HG02973 (cell line): ENCODE data around the gene GOLGA8S.
"Not testable (repeated sequence)": the region's sequence is repeated elsewhere in the genome, so short reads cannot be mapped to it uniquely, and the experiment has no call there.

ENCODE experiments used
- ATAC-seq: cut with Tn5 transposase; IDR thresholded peaks from one replicate; pipeline ENCODE4 v1.9.1; 2021; ENCODE audit warnings: moderate library complexity; ENCODE audit not compliant: unreplicated experiment

GOLGA8S gene

GRCh38 chr15:23398357-23398756 lies 43.8 kb downstream of the GOLGA8S start:
- ATAC-seq, result not testable (repeated sequence)

- ATAC-seq, result not testable (repeated sequence)
These were observed 44.7 kb downstream of the GOLGA8S start for GRCh38 chr15:23399207-23399606.

DNA sequence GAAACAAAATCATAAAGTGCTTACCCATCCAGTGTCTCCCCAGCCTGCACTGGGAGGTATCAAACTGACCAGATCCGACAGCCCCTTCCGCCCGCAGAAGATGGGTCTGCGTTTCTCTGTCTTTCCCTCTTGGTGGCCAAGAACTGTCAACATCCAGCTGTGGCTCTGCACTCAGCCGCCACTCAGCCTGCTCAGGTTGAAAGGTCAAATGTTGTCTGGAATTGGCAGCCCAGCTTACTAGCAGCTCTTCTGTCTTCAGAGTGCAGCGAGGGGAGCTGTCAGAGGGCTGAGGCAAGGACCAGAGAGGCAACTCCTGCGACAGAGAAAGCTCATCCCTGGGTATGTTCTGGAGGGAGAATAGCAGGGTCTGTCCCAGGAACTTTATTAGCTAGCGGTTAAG lies 47.1 kb downstream of the GOLGA8S start:
- no peak for ATAC-seq

- ATAC-seq, result no peak
These were observed 47.6 kb downstream of the GOLGA8S start for GRCh38 chr15:23402140-23402539.

DNA sequence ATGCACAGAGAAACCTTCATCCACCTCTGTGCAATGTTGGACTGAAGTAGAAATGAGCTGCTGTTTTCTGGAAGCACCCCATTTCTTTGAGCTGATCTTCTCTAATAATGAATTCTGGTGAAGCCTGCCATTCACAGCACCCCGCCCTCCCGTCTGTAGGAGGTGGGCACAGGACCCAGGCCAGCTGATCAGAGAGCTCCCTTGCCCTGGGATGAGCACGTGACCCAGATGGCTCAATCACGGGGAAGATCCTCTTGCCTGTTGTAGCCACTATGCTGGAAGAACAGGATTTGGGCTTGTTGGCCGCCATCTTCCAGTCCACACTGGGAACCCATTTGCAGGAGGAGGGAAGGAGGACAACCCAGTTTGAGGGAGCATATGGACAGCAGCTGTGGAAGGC lies 48.0 kb downstream of the GOLGA8S start:
- no peak for ATAC-seq

DNA sequence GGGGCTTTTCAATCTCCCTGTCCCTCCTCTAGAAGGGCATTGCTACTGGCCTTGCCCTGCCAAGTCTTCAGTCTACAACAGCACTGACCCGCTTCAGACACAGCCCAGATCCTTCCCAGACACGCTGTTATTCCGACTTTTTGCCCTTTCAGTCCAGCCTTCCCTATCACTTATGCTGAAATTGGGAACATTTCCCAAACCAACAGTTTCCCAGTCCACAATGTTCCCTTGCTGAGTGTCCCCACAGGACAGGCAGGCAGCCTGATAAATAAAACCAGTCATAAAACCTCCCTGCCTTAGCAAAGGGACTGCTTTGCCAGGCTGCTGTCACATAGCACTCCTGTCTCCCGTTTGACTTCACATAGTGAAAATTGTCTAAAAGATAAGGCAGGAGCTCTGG lies 49.0 kb downstream of the GOLGA8S start:
- ATAC-seq, result no peak

DNA sequence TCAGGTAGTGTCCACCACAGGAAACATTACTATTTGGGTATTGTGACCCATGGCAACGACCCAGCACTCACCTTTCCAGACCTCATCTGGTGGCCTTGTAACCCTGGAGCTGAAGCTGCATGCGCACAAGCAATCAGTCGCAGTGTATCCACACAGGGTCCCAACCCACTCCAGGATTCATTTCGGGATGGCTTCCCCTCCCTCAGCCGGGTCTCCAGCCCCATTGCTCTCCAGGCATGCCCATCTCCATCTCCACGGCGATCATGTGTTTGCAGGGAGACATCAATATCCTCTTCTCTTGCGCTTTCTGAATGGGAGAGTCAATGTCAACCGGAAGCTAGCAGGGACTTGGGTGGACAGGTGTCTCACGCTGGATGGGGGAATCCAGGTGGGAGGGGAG lies 57.3 kb downstream of the GOLGA8S start:
- ATAC-seq, result no peak

GRCh38 chr15:23412881-23413600 lies 58.5 kb downstream of the GOLGA8S start:
- ATAC-seq, result not testable (repeated sequence)
